Hematopoietic multipotent progenitor cell treated with erythropoietin and hydrocortisone succinate and interleukin-3 and kit ligand, for 15 days (in vitro differentiated cells): ENCODE results near the gene NEDD4.
A peak's percentile ranks its signal among the peaks of the same experiment; 100 is the strongest.
"Not testable (repeated sequence)": the region's sequence is repeated elsewhere in the genome, so short reads cannot be mapped to it uniquely, and the experiment has no call there.

Experiments
- DNase-seq: peaks from one replicate; pipeline ENCODE4 v3.0.0-alpha.2; 2015; ENCODE audit warnings: low spot score

Gene NEDD4

DNA sequence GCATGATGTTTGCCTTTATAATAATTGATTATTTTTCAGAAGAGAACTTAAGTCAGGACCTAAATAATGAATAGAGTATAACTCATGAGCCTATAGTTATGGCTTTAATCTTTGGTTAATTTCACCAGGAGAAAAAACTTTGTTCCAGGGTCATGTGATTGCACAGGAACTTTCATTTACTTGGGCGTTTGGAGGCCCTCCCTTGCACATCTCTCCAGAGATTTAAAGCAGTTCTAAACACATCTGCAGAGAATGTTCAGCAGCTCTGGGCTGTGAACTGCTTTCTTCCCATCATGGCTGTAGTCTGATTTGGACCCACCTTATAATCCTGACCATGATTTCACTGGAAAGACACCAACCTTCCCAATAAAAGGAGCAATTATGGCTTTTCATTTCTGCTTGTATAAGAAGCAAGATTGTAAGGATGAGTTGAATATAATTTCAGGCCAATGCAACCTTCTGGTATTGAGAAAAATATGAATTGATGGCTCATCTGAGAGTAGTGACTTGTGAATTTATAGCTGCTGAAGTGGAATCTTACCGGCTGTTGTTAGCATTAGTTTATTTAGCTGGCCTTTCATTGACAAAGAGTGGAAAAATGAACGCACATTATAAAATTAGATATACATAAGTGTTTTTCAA, 169.6 kb downstream of the NEDD4 start:
- DNase-seq = no peak

DNA sequence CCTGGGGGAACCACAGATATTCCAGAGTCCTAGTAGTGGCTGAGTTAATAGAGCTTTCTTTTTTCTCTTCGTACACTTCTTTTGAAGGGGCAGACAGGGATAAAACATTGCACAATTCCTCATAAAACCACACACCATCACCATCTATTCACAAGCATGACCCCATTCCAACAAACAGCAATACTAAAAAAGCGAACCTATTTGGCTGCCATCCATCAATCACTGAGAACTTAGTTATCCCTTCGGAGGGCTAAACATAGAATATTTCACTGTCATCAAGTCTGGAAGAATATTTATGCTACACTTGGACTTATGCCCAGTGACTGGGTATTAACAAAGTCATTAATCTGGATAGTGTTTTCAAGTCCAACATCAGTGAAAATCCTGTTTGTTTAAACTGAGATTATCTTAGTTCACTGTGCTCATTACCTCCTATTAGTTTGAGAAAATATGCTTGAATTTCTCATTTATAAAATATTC, 170.2 kb downstream of the NEDD4 start:
- no peak for DNase-seq

GRCh38 chr15:55821740-55822139, 171.7 kb downstream of the NEDD4 start:
- not testable (repeated sequence) for DNase-seq

- DNase-seq = no peak
Measured at GRCh38 chr15:55820043-55820442, 173.4 kb downstream of the NEDD4 start.

DNA sequence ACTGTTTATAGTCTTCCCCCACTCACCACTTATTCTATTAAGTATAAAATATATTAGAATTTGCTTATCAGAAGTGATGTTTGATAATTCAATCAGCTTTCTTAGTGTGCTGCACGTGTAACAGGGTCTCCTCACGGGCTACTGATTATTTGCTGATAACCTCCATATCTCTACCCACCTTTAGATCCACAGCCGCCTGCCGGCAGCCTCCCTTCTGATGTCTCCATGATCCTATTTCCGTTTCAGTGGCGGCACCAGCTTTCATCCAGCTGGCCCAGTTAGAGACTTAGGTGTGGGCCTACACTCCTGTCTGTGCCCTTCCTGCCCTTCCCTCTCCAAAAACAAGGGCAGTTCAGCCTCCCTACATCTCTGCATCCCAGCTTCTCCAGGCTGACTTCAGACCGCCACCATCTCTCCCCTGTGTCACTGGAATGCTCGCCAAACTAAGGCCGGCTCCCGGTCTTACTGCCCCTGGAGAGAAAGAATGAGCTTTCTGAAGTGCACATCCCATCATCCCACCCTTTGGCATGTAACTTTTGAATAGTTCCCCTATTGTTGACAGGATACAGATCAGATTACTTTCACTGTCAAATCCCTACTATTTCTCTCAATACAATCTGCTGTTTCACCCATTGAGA, 173.9 kb downstream of the NEDD4 start:
- DNase-seq = no peak

DNA sequence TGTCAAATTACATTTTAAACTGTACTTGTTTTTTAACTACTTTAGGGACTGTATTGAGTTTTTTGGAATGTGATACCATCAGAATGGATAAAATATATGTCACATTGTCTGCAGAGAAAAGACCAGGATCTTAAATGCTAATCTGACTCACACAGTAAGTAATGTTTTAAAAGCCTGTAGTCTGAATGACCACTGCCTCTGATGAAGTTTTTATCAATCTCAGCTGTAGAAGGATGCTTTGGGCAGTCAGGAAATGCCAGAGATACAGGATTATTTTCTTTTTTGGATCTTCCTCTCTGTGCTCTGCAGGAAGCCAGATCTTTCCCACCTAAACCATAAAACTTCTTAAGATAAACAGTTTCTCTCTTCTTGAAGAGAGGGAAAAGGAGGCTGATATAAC, 177.4 kb downstream of the NEDD4 start:
- no peak for DNase-seq

DNA sequence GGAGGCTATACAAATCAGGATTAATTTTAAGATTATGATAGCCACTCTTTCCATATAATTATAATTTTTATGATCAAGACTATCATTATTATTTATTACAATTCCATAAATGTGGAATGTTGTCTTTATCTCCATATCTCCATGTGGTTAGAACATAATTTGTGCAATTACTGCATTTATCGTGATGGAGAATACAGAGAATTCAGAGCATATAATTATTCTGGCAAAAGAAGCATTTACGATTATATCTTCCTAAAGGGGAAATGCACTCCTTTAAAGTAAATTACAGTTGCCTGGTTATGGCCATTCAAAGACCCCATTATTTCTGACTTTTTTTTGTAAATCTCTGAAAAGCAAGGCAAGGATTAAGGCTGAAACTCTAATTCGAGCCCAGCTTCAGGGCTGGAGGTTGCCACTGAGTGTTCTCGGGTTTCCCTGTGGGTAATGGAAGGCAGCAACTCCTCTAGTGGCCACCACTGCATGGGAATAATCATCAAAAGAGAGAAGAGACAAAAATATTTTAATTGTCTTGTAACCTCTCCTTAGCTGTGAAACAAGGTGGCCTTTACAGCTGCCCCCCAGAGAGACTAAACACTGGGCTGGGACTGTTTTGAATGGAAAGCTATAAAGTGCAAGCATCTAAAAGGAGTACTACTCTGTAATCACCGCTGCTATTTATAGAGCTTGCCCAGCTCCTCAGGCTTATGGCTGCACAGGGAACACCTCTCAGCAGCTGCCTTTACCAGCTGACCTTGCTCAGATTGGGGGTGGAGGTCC, 190.6 kb downstream of the NEDD4 start:
- no peak for DNase-seq

DNA sequence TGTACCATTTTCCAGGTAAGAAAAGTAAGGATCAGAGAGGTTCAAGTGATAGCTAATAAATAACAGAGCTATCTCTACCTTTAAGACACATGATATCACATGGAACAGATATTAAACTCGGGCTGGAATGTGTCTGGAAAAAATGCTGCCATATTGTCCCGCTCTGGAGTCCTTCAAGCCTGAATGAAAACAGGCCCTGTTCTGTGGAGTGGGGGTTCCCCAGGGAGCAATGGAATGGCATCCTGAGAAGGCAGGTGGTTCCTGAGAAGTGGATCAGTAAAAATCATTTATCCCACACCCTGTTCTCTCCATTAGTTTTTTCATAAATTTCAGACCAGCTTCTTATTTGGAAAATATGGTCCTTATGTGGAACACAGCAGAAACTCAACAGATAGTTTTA, 193.2 kb downstream of the NEDD4 start:
- DNase-seq = no peak

DNA sequence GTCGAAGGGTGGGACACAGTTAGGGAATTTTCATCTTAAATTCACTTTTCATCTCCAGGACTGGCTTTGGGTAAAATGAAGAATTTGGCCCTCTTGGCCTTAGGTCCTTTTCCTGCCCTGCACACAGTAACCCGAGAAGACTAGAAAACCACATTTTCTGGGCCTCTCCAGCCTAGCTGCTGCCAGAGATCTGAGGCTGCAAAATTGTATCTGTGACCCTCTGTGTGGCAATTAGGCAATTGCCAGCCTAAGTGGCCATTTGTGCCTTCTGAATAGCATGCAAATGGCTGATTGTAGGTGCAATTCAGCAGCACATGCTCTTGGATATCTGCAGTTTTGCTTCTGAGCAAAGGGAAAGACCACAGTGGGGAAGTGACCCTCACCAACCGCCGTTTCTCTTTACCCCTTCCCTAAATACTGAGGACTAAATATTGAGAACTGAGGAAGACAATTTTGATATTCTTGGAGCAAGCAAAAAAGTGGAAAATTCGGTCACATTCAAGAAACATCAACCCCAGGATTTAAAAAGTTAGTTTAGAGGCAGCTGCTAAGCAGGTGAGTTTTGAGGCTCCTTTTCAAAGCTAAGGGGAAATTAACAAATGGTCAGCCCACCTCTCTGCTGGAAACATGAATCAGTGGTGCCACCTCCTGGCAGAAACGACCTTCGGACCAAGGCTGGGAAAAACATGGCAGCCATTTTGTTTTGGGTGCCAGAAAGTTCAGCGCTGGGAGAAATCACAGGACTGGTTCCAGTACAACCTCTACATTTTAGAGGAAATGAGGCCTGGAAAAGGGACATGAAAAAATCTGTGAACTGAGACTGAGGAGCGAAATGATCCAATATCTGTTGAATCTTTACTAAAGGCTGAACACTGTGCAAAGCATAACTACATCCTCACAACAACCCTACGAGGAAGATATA, 193.9 kb downstream of the NEDD4 start:
- DNase-seq = no peak

DNA sequence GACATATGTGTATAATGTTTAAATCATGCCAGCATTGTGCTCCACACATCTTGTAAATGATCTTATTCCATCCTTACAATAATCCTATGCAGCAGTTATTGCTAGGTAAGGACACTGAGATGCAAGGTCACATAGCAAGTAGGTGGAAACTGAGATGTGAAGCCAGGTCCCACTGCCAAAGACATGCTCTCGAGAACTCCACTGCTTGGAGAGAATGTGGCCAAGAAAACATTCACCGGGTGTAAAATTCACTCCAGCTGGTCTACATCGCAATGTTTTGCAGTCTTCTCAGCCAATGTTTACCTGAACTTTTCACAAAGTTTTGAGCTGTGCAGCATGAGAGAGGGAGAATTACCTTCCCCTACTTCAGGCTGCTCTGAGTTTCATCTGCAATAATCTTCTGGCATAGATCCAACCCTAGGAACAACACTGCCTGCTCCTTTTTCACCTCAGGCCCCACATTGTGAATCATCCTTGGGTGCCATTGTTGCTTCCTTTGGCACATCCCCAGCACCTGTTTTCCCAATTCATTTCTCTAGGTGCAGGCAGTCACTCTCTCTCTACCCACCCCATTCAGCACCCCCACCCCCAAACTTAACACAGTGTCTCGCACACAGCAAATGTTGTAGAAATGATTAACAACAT, 197.0 kb downstream of the NEDD4 start:
- no peak for DNase-seq

- no peak for DNase-seq
Measured at GRCh38 chr15:55795031-55795430, 198.4 kb downstream of the NEDD4 start.

DNA sequence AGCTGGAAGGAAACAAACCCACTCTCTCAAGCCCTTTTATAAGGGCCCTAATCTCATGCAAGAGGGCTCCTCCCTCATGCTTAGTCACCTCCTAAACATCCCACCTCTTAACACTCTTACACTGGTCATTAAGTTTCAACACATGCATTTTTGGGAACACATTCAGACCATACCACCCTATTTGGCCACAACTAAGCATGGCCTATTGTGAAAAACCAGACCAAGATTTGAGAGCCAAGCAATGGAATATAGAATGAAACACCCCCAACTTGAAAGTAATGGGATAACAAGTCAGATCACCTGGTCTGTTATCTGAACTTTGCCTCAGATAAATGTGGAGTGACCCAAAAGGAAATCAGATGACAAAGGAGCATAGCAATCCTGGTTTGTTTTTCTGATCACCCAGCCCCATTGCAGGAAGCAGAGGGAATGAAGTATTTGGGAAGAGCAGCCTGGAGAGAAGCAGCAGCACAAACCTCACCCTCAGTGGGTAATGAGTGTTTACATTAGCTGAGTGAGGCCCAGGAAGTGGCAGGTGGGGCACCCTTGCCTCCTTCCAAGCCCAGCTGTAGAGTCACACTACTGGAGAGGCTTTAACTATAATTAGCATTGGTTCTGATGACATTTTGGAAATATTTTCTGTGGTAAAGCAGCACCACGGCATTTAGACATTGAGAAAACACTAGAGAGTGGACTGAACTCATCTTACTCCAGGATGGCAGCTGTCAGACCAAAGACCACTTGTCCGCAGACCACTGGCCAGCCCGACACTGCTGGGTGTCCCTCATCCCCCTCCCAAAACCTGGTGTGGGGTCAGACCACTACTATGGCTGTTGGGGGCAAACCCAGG, 201.6 kb downstream of the NEDD4 start:
- no peak for DNase-seq

DNA sequence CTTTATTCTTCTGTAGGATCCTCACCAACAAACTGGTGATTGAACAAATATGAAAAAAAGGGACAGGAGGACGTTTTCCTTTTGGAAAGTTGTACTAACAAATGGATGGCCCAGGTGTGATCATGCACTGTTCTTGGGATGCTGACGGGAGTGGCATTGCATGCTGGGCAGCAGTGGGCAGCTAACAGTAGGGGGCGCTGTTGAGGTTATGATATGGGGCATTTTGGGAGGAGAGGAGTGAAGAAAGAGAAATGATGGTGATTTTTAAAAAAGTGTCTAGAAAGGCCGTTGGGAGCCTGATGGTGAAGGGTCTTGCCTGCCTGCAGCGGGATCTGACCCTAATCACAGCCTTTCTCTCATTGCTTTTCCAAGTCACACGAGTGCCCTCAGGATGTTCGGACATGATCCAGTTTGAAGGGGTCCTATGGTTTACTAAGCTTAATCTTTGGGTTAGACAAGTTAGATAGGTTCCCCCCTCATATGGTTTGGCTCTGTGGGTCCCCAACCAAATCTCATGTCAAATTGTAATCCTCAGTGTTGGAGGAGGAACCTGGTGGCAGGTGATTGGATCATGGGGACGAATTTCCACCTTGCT, 204.2 kb downstream of the NEDD4 start:
- DNase-seq = peak; percentile 48

DNA sequence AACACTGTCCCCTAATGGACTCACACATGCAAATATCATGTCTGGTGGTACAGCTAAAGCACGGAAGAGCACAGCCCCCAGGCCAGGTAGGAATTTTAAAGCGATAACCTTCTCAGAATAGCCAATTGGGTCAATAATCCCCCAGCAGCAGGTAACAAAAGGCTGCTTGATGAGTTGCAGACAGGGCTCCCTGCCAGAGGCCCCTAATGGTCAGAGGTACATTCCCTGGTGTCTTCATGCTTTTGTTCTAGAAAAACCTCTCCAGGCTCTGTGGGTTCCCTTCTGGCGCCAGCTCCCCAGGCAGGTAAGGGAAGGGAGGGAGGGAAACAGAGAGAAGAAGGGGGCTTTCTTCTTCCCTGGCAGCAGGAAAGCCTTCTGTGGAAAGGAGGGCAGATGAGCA, 207.1 kb downstream of the NEDD4 start:
- no peak for DNase-seq

DNA sequence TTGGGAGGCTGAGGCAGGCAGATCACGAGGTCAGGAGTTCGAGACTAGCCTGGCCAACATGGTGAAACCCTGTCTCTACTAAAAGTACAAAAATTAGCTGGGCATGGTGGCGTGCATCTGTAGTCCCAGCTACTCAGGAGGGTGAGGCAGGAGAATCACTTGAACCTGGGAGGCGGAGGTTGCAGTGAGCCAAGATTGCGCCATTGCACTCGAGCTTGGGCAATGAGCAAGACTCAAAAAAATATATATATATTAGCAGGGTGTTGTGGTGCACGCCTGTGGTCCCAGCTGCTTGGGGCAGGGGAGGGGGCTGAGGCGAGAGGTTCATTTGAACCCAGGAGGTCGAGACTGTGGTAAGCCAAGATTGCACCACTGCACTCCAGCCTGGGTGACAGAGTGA, 207.8 kb downstream of the NEDD4 start:
- DNase-seq = not testable (repeated sequence)

DNA sequence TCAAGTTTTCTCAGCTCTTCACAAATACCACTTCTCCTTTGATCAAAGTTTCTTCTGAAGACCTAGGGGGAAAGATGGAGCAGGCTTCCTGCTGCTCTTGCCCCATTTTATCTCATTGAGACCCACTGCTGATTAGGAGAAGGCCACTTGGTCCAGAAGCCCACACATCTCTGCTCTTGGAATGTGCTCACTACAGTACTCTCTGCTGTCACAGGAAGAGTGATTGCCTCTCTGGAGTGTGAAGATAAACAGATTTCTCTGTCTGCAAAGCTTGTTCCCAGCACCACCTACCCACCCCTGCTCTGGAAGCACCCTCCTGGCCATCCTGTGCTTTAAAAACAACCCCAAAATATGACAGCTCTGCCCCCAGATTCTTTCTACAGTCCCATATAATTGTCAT, 209.1 kb downstream of the NEDD4 start:
- no peak for DNase-seq

DNA sequence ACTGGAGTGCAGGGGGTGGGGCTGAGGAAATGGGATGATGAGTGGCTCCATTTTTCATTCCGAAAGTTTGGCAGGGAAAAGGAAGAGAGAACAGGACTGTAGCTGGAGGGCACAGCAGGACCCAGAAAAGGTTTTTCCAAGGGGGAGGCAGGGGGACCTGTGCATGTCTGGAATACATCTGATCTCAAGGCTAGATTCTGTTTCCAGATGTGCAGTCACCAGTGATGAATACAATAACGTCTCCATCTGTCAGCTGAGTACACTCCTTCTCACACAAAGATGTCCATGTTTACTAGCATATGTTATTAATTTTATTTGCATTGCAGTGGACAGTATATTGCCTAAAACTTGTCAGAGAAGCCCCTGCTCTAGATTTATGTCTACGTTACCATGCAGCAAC, 210.5 kb downstream of the NEDD4 start:
- no peak for DNase-seq

GRCh38 chr15:55780292-55780691, 213.1 kb downstream of the NEDD4 start:
- no peak for DNase-seq

GRCh38 chr15:55778932-55779331, 214.5 kb downstream of the NEDD4 start:
- DNase-seq = no peak
